IMR-90 (cell line): ENCODE data around the gene PDE4A. TPM values are rescaled to one million over a fixed set of nuclear protein-coding genes. Genes with fewer than 3 reads are reported as not detected.

Experiments
- microRNA-seq, 2 experiments: library from miRNA; stranded (forward) in 1 of 2; unstranded in 1 of 2; fragments of 10-50 nt in 1 of 2; fragments of <30 nt in 1 of 2; gene quantifications in 1 of 2; microRNA quantifications in 1 of 2; one replicate each; pipeline versions ENCODE3 to v1.1.0; 2013 to 2020; ENCODE audit not compliant: insufficient read depth in 1 of 2, insufficient read length in 1 of 2, unreplicated experiment in 1 of 2
- polyA plus RNA-seq, 3 experiments: library from polyadenylated mRNA; depleted of rRNA; stranded (reverse); fragments of >200 nt; gene quantifications; 2 replicates each; pipeline ENCODE4 v1.2.3, GENCODE V29; 2012; ENCODE audit warnings: low replicate concordance in 1 of 3
- total RNA-seq: library from RNA; depleted of rRNA; stranded (reverse); fragments of >200 nt; gene quantifications from 2 replicates; pipeline ENCODE4 v1.2.3, GENCODE V29; 2012; rRNA removed

The PDE4A gene
- total and polyA plus RNA-seq, 2 of the 4 experiments (the other 2 are of a cell fraction), result 1.8 to 7.0 TPM

Small RNA genes lying within 50 kb of the gene (microRNA-seq; reads per million reads assigned to microRNA genes)
- gene MIR1181 (ENCODE audit: unreplicated experiment), result not detected

Other genes with a start within 250 kb of the PDE4A start
- gene DNMT1, start 225.6 kb upstream of the PDE4A start, total RNA-seq, result 26.2 and 40.3 TPM in 2 replicates
- gene DNMT1, start 225.6 kb upstream of the PDE4A start, polyA plus RNA-seq (2012; rRNA removed), result 83.6 and 88.1 TPM in 2 replicates
- 14.0 and 16.7 TPM in 2 replicates for gene S1PR2, start 189.2 kb upstream of the PDE4A start, total RNA-seq
- gene S1PR2, start 189.2 kb upstream of the PDE4A start, polyA plus RNA-seq (2012; rRNA removed), result 15.0 and 16.1 TPM in 2 replicates
- 32.8 and 36.4 TPM in 2 replicates for gene MRPL4, start 168.3 kb upstream of the PDE4A start, total RNA-seq
- gene MRPL4, start 168.3 kb upstream of the PDE4A start, polyA plus RNA-seq (2012; rRNA removed), result 108 and 123 TPM in 2 replicates
- 6.9 and 10.6 TPM in 2 replicates for gene ICAM1, start 149.4 kb upstream of the PDE4A start, total RNA-seq
- 18.3 and 19.1 TPM in 2 replicates for gene ICAM1, start 149.4 kb upstream of the PDE4A start, polyA plus RNA-seq (2012; rRNA removed)
- 2.3 and 2.5 TPM in 2 replicates for gene ICAM4, start 133.6 kb upstream of the PDE4A start, total RNA-seq
- gene ICAM4, start 133.6 kb upstream of the PDE4A start, polyA plus RNA-seq (2012; rRNA removed), result 4.0 TPM in 2 replicates
- 2.5 and 3.0 TPM in 2 replicates for gene ICAM5, start 130.6 kb upstream of the PDE4A start, total RNA-seq
- gene ICAM5, start 130.6 kb upstream of the PDE4A start, polyA plus RNA-seq (2012; rRNA removed), result 23.9 and 26.5 TPM in 2 replicates
- gene ZGLP1, start 110.7 kb upstream of the PDE4A start, total RNA-seq, result 0.54 TPM in 1 of 2 replicates, not detected in the other
- 3.1 and 4.1 TPM in 2 replicates for gene ZGLP1, start 110.7 kb upstream of the PDE4A start, polyA plus RNA-seq (2012; rRNA removed)
- 39.8 and 40.8 TPM in 2 replicates for gene FDX2, start 104.5 kb upstream of the PDE4A start, total RNA-seq
- 72.0 and 82.3 TPM in 2 replicates for gene FDX2, start 104.5 kb upstream of the PDE4A start, polyA plus RNA-seq (2012; rRNA removed)
- gene RAVER1, start 87.0 kb upstream of the PDE4A start, total RNA-seq, result 2.5 and 2.7 TPM in 2 replicates
- 15.1 and 18.1 TPM in 2 replicates for gene RAVER1, start 87.0 kb upstream of the PDE4A start, polyA plus RNA-seq (2012; rRNA removed)
- 6.6 and 7.8 TPM in 2 replicates for gene ICAM3, start 80.9 kb upstream of the PDE4A start, total RNA-seq
- gene ICAM3, start 80.9 kb upstream of the PDE4A start, polyA plus RNA-seq (2012; rRNA removed), result 11.7 and 14.8 TPM in 2 replicates
- 35.6 and 40.9 TPM in 2 replicates for gene TYK2, start 40.0 kb upstream of the PDE4A start, total RNA-seq
- 97.9 and 100 TPM in 2 replicates for gene TYK2, start 40.0 kb upstream of the PDE4A start, polyA plus RNA-seq (2012; rRNA removed)
- gene CDC37, start 17.0 kb upstream of the PDE4A start, total RNA-seq, result 209 and 248 TPM in 2 replicates
- gene CDC37, start 17.0 kb upstream of the PDE4A start, polyA plus RNA-seq (2012; rRNA removed), result 629 and 650 TPM in 2 replicates
- 68.0 and 81.6 TPM in 2 replicates for gene KEAP1, start 82.8 kb downstream of the PDE4A start, total RNA-seq
- gene KEAP1, start 82.8 kb downstream of the PDE4A start, polyA plus RNA-seq (2012; rRNA removed), result 63.4 and 64.2 TPM in 2 replicates
- gene S1PR5, start 96.9 kb downstream of the PDE4A start, total RNA-seq, result 0.36 and 0.56 TPM in 2 replicates
- 0.55 and 0.59 TPM in 2 replicates for gene S1PR5, start 96.9 kb downstream of the PDE4A start, polyA plus RNA-seq (2012; rRNA removed)
- 8.2 and 9.2 TPM in 2 replicates for gene ATG4D, start 123.4 kb downstream of the PDE4A start, total RNA-seq
- gene ATG4D, start 123.4 kb downstream of the PDE4A start, polyA plus RNA-seq (2012; rRNA removed), result 21.8 and 22.0 TPM in 2 replicates
- gene KRI1, start 145.5 kb downstream of the PDE4A start, total RNA-seq, result 5.7 and 7.8 TPM in 2 replicates
- 12.9 and 13.3 TPM in 2 replicates for gene KRI1, start 145.5 kb downstream of the PDE4A start, polyA plus RNA-seq (2012; rRNA removed)
- gene CDKN2D, start 148.4 kb downstream of the PDE4A start, total RNA-seq, result 3.6 and 3.9 TPM in 2 replicates
- gene CDKN2D, start 148.4 kb downstream of the PDE4A start, polyA plus RNA-seq (2012; rRNA removed), result 8.5 and 9.3 TPM in 2 replicates
- gene AP1M2, start 166.8 kb downstream of the PDE4A start, total RNA-seq, result not detected in 2 replicates
- gene AP1M2, start 166.8 kb downstream of the PDE4A start, polyA plus RNA-seq (2012; rRNA removed), result 0.17 and 0.37 TPM in 2 replicates
- 25.8 and 28.5 TPM in 2 replicates for gene SLC44A2, start 205.0 kb downstream of the PDE4A start, total RNA-seq
- 62.1 and 62.9 TPM in 2 replicates for gene SLC44A2, start 205.0 kb downstream of the PDE4A start, polyA plus RNA-seq (2012; rRNA removed)
- gene ILF3, start 233.8 kb downstream of the PDE4A start, total RNA-seq, result 95.3 and 120 TPM in 2 replicates
- 155 and 166 TPM in 2 replicates for gene ILF3, start 233.8 kb downstream of the PDE4A start, polyA plus RNA-seq (2012; rRNA removed)